Caki2 (cell line): ENCODE results near the gene ALDH16A1. TPM values are rescaled to one million over a fixed set of nuclear protein-coding genes. Genes with fewer than 3 reads are reported as not detected.

ENCODE experiments used
- DNase-seq: peaks from one replicate; pipeline ENCODE4 v3.0.0-alpha.2; 2015; ENCODE audit warnings: low read depth
- in situ Hi-C: cut with HindIII; loops from 2 replicates; pipeline ENCODE4 v1.10.0; 2016; ENCODE audit warnings: low sequenced_read_pairs, low pct_unique_long_range_greater_than_20kb, mixed read lengths
- total RNA-seq: library from RNA; depleted of rRNA; stranded (reverse); fragments of >200 nt; shearing (Covaris generic); gene quantifications from 2 replicates; pipeline ENCODE4 v1.2.3, GENCODE V29; 2014; ENCODE audit warnings: low replicate concordance; rRNA removed

The ALDH16A1 gene
- total RNA-seq = 83.2 and 88.7 TPM in 2 replicates

DNA sequence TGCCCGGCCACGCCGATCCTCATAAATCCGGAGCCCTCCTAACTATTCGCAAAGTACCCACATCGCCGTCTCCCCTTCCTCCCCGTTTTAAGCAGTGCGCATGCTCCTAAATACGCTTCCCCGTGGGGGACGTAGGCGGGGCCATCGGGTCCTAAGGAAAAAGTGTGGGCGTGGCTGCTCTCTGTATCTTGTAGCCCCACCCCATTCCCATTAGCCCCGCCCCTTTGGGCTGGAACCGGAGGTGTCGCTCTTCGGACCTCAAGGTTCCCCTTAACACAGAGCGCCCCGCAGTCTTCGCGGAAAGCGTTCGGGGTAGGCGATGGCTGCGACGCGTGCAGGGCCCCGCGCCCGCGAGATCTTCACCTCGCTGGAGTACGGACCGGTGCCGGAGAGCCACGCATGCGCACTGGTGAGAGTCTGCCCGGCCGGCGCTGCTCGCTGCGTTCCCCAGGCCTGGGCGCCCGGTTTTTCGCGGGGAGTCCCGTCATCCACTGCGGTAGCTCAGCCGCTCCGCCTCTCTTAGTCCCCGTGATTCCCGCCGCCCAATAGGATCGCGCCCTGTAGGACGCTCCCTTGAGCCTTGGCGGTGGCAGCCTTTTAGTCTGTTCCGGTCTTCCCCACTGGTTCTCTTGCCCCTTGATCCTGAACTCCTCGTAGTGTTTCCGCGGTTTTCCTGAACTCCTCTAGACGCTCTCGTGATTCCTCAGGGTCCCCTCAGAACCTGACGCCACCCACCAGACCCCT, at the start of gene ALDH16A1:
TSS of gene ALDH16A1 (plus strand) at position 213 of the 744 bp plus-strand sequence. CDS start at position 320, 107 bp downstream.
- peak; percentile 98 for DNase-seq
- in situ Hi-C loops = no loop called here

GRCh38 chr19:49403404-49404187, 49.4 kb upstream of the ALDH16A1 start:
- DNase-seq = no peak
- in situ Hi-C loops = no loop called here

DNA sequence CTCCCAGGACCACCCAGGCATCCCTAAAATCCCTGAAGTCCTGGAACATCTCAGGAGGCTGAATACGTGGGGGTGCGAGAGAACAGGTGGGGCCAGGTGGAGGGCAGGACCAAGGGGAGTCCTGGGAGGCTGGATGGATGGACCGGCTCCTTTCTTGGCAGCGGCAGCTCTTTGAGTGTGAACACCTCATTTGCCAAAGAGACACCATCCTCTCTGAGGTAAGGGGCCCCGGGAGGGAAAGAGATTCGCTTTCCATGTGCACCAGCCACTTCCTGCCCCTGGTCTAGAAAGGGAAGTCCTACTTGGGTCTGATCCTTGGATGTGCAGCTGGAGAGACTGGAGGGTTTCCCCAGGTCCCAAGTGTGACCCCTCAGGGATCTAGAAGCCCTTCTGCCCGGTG, 45.9 kb upstream of the ALDH16A1 start:
- in situ Hi-C loops = no loop called here
- no peak for DNase-seq

- in situ Hi-C loops = no loop called here
These were observed 45.5 kb upstream of the ALDH16A1 start for GRCh38 chr19:49407482-49408015.

GRCh38 chr19:49408816-49409440, 44.1 kb upstream of the ALDH16A1 start:
- DNase-seq = peak; percentile 63
- in situ Hi-C loops = no loop called here

More at GRCh38 chr19:49407482-49408015, 45.5 kb upstream of the ALDH16A1 start:
- no peak for DNase-seq

DNA sequence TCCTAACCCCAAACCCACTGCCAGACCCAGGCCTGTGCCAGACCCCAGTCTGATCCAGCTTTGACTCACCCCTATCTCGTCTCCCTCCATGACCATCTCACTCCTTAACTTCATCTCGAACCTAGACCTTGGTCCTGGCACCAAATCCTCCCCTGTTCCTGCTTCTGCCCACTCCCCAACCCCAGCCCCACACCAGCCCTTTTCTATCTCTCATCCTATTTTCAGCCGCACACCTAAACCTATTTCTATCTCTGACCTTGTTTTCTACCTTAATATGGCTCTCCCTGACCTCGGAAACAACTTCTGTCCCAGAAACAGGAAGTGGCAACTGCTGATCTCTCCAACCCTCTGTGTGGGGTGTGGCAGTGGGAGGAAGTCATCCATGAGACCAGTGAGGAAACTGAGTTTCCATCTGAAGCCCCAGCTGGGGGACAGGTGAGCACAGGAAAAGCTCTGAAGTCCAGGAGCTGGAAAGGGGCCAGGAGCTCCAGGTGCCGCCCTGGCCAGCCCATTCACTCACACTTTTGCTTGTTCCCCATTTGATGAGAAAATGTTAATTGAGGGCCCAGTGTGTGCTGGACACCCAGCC, 43.5 kb upstream of the ALDH16A1 start:
- in situ Hi-C loops = no loop called here
- DNase-seq = no peak

DNA sequence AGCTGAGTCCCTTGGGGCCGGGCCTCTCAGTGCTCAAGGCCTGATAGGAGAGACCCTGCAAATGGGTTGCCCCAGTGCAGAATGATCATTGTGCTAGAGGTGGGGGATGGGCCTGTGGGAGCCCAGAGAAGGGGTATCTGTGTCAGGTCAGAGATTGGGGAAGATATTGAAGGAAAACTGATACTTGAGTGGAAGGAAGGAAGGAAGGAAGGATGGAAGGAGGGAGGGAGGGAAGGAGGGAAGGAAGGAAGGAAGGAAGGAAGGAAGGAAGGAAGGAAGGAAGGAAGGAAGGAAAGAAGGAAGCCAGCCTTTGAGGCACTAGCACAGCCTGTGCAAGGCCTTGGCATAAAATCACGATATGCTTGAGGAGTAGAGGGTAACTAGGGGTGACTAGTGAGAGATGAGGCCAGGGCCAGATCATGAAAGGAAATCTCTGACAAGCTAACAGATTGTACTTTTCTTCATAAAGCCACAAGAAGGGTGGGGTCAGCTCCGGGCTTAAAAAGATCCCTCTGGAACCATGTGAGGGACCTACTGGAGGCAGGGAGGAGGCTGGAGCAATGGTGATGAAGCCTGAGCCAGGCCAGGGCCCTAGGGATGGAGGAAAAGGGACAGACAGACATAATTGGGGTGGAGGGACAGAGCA, 41.2 kb upstream of the ALDH16A1 start:
- in situ Hi-C loops = no loop called here
- no peak for DNase-seq

DNA sequence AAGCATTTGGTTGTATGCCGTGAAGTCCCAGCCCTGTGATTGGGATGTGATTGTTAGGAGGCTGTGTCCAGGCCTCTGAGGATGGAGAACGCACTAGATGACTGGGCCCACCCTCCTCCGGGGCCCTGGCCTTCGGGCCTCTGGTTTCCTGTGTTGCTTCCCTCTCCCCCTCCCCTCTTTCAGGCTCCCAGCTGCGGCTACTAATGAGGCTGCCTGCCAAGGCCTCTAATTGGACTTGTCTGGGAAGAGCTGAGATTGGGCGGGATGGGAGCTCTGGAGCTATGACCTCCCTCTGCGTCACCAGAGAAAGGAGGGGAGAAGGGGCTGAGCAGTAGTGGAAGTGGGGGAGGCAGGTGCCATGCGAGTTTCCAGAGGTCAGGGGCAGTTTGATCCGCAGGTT, 39.7 kb upstream of the ALDH16A1 start:
- in situ Hi-C loops = no loop called here
- no peak for DNase-seq

- in situ Hi-C loops = no loop called here
- no peak for DNase-seq
These were observed 38.8 kb upstream of the ALDH16A1 start for GRCh38 chr19:49414256-49414655.

DNA sequence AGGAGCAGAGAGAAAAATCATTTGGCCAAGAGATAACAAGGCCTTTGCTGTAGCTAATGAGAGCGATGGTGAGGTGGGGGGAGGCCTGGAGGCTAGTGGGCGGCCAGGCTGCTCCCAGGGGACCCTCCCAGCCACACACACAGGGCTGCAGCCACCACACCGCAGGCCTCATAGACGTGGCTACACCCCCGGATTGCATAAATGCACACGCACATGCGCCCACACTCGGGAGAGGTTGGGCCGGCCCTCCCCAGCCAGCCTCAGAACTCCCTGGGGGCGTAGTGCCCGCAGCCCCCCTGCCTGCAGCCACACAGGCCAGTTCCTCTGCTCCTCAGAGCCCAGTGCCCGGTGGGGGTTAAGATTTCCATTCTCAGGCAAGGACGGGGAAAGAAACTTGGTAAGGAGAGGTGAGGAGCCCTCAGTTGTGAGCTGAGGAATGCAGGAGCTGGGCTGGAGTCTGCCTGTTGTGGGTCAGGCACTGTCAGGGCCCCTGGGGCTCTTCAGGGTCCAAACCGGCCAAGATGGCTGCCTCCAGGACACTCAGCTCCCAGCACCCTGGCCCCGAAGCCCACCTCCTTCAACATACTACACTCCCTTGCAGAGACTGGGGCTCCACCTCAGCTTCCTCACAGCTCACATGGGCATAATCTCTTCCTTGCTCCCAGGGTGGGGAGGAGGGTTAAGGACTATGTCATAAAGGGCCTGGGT, 37.8 kb upstream of the ALDH16A1 start:
- in situ Hi-C loops = no loop called here
- no peak for DNase-seq

GRCh38 chr19:49415810-49416200, 37.2 kb upstream of the ALDH16A1 start:
- in situ Hi-C loops = no loop called here
- DNase-seq = no peak

DNA sequence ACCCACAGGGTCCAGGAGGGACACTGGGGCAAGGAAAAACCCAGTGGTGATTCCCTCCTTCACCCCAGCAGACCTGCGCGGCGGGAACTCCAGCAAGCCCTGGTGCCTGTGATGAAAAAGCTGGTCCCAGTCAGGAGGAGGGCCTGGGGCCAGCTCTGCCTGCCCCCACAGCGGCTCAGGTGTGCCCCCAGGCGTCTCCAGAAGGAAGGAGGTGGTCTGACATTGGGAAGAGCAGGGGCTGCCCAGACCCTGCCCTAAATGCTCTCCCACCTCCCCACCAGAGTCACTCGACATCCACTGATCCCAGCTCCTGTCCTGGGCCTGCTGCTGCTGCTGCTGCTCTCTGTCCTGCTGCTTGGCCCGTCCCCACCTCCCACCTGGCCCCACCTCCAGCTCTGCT, 35.9 kb upstream of the ALDH16A1 start:
- DNase-seq = no peak
- in situ Hi-C loops = no loop called here

- no peak for DNase-seq
- in situ Hi-C loops = no loop called here
These were observed 34.5 kb upstream of the ALDH16A1 start for GRCh38 chr19:49418511-49418910.

GRCh38 chr19:49419173-49419572, 33.9 kb upstream of the ALDH16A1 start:
- in situ Hi-C loops = no loop called here
- DNase-seq = no peak

DNA sequence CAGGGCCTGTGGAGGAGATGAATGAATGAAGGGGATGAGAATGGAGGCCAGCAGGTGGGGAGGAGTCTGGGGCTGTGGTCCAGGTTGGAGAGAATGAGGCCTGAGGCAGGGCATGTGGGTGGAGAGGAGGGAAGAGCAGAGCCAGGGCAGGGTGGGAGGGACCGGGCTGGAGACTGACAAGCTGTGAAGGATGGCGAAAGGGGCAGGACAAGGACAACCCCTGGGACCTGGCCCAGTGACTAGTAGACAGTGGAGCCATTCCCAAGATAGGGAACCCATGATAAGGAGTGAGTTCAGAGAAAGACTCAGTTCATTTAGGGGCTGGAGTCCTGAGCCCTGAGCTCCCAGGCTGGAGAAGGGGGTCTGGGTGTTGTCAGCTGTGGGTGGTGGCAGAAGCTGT, 32.8 kb upstream of the ALDH16A1 start:
- in situ Hi-C loops = no loop called here

GRCh38 chr19:49421039-49421877, 31.8 kb upstream of the ALDH16A1 start:
- in situ Hi-C loops = no loop called here
- peak; percentile 61 for DNase-seq

More for the DNA sequence above, 32.8 kb upstream of the ALDH16A1 start:
- no peak for DNase-seq

DNA sequence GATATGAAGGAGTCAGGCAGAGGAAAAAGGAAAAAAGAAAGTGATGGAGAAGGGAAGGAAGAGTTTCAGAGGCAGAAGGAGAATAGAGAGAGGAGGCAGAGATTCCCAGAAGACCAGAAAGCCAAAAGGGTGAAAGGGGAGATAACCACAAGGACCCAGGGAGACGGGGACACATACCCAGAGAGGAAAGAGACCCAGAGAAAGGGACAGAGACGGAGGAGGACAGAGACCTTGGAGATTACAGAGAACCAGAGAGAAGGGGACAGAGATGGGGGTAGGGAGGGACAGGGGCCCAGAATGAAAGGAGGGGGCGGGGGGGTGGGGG, 31.2 kb upstream of the ALDH16A1 start:
- no peak for DNase-seq
- in situ Hi-C loops = no loop called here
